HL-60 (cell line): ENCODE data around the gene GTF2IRD1.

ENCODE experiments used
- DNase-seq, 2 experiments: peaks; one replicate each; pipeline ENCODE4 v3.0.0-alpha.2; 2010 to 2020; ENCODE audit warnings: low read depth in 1 of 2, low spot score in 1 of 2
- H3K27ac ChIP-seq: fragments of 250-450 bp; sonication (Bioruptor Pico); replicated peaks from 2 replicates; pipeline ENCODE4 v1.5.1; 2020; ENCODE audit warnings: mild to moderate bottlenecking, moderate library complexity
- H3K27me3 ChIP-seq: fragments of 250-450 bp; sonication (Bioruptor Pico); 2 replicates; pipeline ENCODE4 v1.5.1; 2021; ENCODE audit warnings: mild to moderate bottlenecking, moderate library complexity; ENCODE audit not compliant: insufficient read depth, poor library complexity, severe bottlenecking
- H3K4me3 ChIP-seq: replicated peaks from 2 replicates; pipeline ENCODE4 v1.5.1; 2011; ENCODE audit warnings: mild to moderate bottlenecking, control low read depth, low read length; ENCODE audit not compliant: insufficient read depth
- CTCF ChIP-seq: IDR thresholded peaks from one replicate; pipeline ENCODE4 v1.5.1; 2011; ENCODE audit warnings: low read length, control low read depth, inconsistent platforms; ENCODE audit not compliant: insufficient read depth
- GABPA ChIP-seq: IDR thresholded peaks from 2 replicates; pipeline ENCODE4 v1.6.1; 2012; ENCODE audit warnings: low read depth
- POLR2AphosphoS5 ChIP-seq: IDR thresholded peaks from 2 replicates; pipeline ENCODE4 v1.6.1; 2012; ENCODE audit warnings: low read depth
- REST ChIP-seq: IDR thresholded peaks from 2 replicates; pipeline ENCODE4 v1.6.1; 2012; ENCODE audit warnings: low read depth; ENCODE audit not compliant: insufficient replicate concordance
- SPI1 ChIP-seq: IDR thresholded peaks from 2 replicates; pipeline ENCODE4 v1.6.1; 2012; ENCODE audit warnings: low read depth, mild to moderate bottlenecking, borderline replicate concordance

Gene GTF2IRD1

GRCh38 chr7:74467876-74468275 lies 14.2 kb downstream of the GTF2IRD1 start:
- Histone ChIP-seq H3K27me3 (no peaks in the 10 kb centered on the region), H3K27ac (no peak overlapping the region), H3K4me3 (no peak overlapping the region)
- TF ChIP-seq CTCF (no peak), SPI1 (no peak), GABPA (no peak), REST (no peak), POLR2AphosphoS5 (no peak)
- DNase-seq = no peak

GRCh38 chr7:74470504-74470903 lies 16.8 kb downstream of the GTF2IRD1 start:
- Histone ChIP-seq H3K4me3 (no peak overlapping the region), H3K27me3 (no peaks in the 10 kb centered on the region), H3K27ac (no peak overlapping the region)
- no peak for TF ChIP-seq POLR2AphosphoS5
- no peak for TF ChIP-seq SPI1
- no peak for TF ChIP-seq REST
- no peak for TF ChIP-seq GABPA
- TF ChIP-seq CTCF = no peak
- no peak for DNase-seq

- DNase-seq = no peak
Observed at GRCh38 chr7:74473116-74473515, 19.4 kb downstream of the GTF2IRD1 start.

More at GRCh38 chr7:74473116-74473515, 19.4 kb downstream of the GTF2IRD1 start:
- no peak for TF ChIP-seq SPI1
- TF ChIP-seq GABPA = no peak
- no peak for TF ChIP-seq CTCF
- no peak for TF ChIP-seq REST
- no peak for TF ChIP-seq POLR2AphosphoS5
- H3K4me3 ChIP-seq = no peak overlapping the region
- H3K27ac ChIP-seq = no peak overlapping the region
- H3K27me3 ChIP-seq = no peaks in the 10 kb centered on the region
